HepG2 (cell line): Measurements from ENCODE around the gene SNX22. TPM values are rescaled to one million over a fixed set of nuclear protein-coding genes. Genes with fewer than 3 reads are reported as not detected.

Source experiments
- ATAC-seq: fragments of 200-7000 bp; cut with Tn5 transposase; 3 replicates; pipeline ENCODE4 v1.9.1; 2020; ENCODE audit warnings: mild to moderate bottlenecking, moderate library complexity
- BruUV-seq: library from RNA; stranded (reverse); fragments of 400-500 nt; replicated peaks from 2 replicates; lab custom pipeline; 2021; lab: Mats Ljungman, UMichigan
- CTCF ChIA-PET: fragments of 300-600 bp; formaldehyde crosslinking; extraction: SDS; loops from one replicate; lab custom pipeline; 2021; ENCODE audit warnings: low total read pairs, inconsistent platforms, low intra/inter-chr PET ratio; lab: Yijun Ruan, JAX
- POLR2A ChIA-PET: fragments of 350-600 bp; sonication (Branson Sonifier 250); formaldehyde crosslinking; loops from one replicate; lab custom pipeline; 2020; ENCODE audit warnings: antibody characterized with exemption, inconsistent platforms; lab: Yijun Ruan, JAX
- DNase-seq: peaks from one replicate; pipeline ENCODE4 v3.0.0-alpha.2; 2015; ENCODE audit warnings: low spot score
- FAIRE-seq: peaks from 3 replicates; lab custom pipeline; 2011; peaks lifted over from hg19 to GRCh38; lab: Jason Lieb, UNC
- H2AFZ ChIP-seq: one replicate; pipeline ENCODE4 v1.6.1; 2011; ENCODE audit warnings: low read length, inconsistent platforms
- H3K27ac ChIP-seq: fragments of 300-600 bp; 3 replicates; pipeline ENCODE4 v1.8.0; 2011; ENCODE audit warnings: mixed run types, mild to moderate bottlenecking, mixed read lengths, low read length, inconsistent platforms; ENCODE audit not compliant: insufficient read depth; ENCODE audit errors: extremely low read length
- H3K27me3 ChIP-seq, 2 experiments: fragments of 200-600 bp in 1 of 2; 2 replicates in 1 of 2; 3 replicates in 1 of 2; pipeline versions ENCODE4 v1.6.0 to v1.8.0; 2011; ENCODE audit warnings: low read length in 2 of 2, mild to moderate bottlenecking in 2 of 2, moderate library complexity in 2 of 2, inconsistent platforms in 1 of 2; ENCODE audit not compliant: insufficient read depth in 2 of 2, control insufficient read depth in 1 of 2
- H3K36me3 ChIP-seq, 2 experiments: fragments of 200-600 bp in 1 of 2; replicated peaks in 1 of 2; 2 replicates in 1 of 2; 3 replicates in 1 of 2; pipeline versions ENCODE4 v1.5.1 to v1.8.0; 2011; ENCODE audit warnings: low read length in 2 of 2, inconsistent platforms in 1 of 2; ENCODE audit not compliant: insufficient read depth in 2 of 2, control insufficient read depth in 1 of 2
- H3K4me1 ChIP-seq: 2 replicates; pipeline ENCODE4 v1.5.1; 2012; ENCODE audit warnings: low read length, inconsistent platforms; ENCODE audit not compliant: insufficient read depth
- H3K4me2 ChIP-seq: 2 replicates; pipeline ENCODE4 v1.6.0; 2011; ENCODE audit warnings: low read depth, low read length, inconsistent platforms
- H3K4me3 ChIP-seq, 3 experiments: fragments of 200-600 bp in 1 of 3; sonication (generic), shearing (Covaris generic) in 1 of 3; replicated peaks in 1 of 3; 2 replicates each; pipeline ENCODE4 v1.5.1; 2011 to 2016; ENCODE audit warnings: low read length in 3 of 3, inconsistent platforms in 2 of 3, low read depth in 2 of 3, mild to moderate bottlenecking in 2 of 3, control low read depth in 1 of 3, mixed read lengths in 1 of 3; ENCODE audit not compliant: insufficient read depth in 1 of 3
- H3K79me2 ChIP-seq: one replicate; pipeline ENCODE4 v1.6.1; 2011; ENCODE audit warnings: low read length, inconsistent platforms; ENCODE audit not compliant: insufficient read depth
- H3K9ac ChIP-seq: 2 replicates; pipeline ENCODE4 v1.6.0; 2011; ENCODE audit warnings: mild to moderate bottlenecking, low read depth, low read length, inconsistent platforms; ENCODE audit not compliant: insufficient read depth
- H3K9me3 ChIP-seq: 2 replicates; pipeline ENCODE4 v1.5.1; 2012; ENCODE audit warnings: mild to moderate bottlenecking, low read length
- H4K20me1 ChIP-seq: 2 replicates; pipeline ENCODE4 v1.6.0; 2011; ENCODE audit warnings: inconsistent platforms, mild to moderate bottlenecking, low read length, moderate library complexity; ENCODE audit not compliant: insufficient read depth
- CC2D1A ChIP-seq: sonication (generic); formaldehyde crosslinking; IDR thresholded peaks from 2 replicates; pipeline ENCODE4 v1.8.1; 2023; ENCODE audit warnings: mild to moderate bottlenecking, missing genetic modification reagents
- HNRNPLL ChIP-seq: fragments of 200-400 bp; formaldehyde crosslinking; IDR thresholded peaks from 2 replicates; pipeline ENCODE4 v1.6.1; 2017; ENCODE audit warnings: mild to moderate bottlenecking, low read depth, low read length; ENCODE audit not compliant: poor library complexity, severe bottlenecking
- NCOR1 ChIP-seq: fragments of 200-600 bp; sonication (generic); IDR thresholded peaks from 2 replicates; pipeline ENCODE4 v1.7.0; 2017; ENCODE audit warnings: antibody characterized with exemption, low read length, borderline replicate concordance
- REPIN1 ChIP-seq: sonication (generic); formaldehyde crosslinking; IDR thresholded peaks from 2 replicates; pipeline ENCODE4 v1.8.0; 2022; ENCODE audit warnings: missing genetic modification reagents, low read depth, mild to moderate bottlenecking, borderline replicate concordance
- TP53 ChIP-seq: sonication (generic); formaldehyde crosslinking; conservative IDR thresholded peaks from 2 replicates; pipeline ENCODE4 v1.4.0; 2020; ENCODE audit warnings: missing genetic modification reagents
- ZBTB8A ChIP-seq: sonication (generic); formaldehyde crosslinking; IDR thresholded peaks from 2 replicates; pipeline ENCODE4 v1.4.0; 2020; ENCODE audit warnings: mild to moderate bottlenecking, low read depth, missing genetic modification reagents, borderline replicate concordance
- ZFAT ChIP-seq: sonication (generic); formaldehyde crosslinking; conservative IDR thresholded peaks from 2 replicates; pipeline ENCODE4 v1.8.1; 2023; ENCODE audit warnings: missing genetic modification reagents, inconsistent platforms
- ZNF205 ChIP-seq: IDR thresholded peaks from 2 replicates; pipeline ENCODE4 v1.6.1; 2018; ENCODE audit warnings: missing biosample characterization, missing genetic modification reagents
- ZNF501 ChIP-seq: sonication (generic); formaldehyde crosslinking; IDR thresholded peaks from 2 replicates; pipeline ENCODE4 v1.5.1; 2020; ENCODE audit warnings: mild to moderate bottlenecking, moderate library complexity, missing genetic modification reagents
- ZSCAN12 ChIP-seq: sonication (generic); formaldehyde crosslinking; IDR thresholded peaks from 2 replicates; pipeline ENCODE4 v1.9.0; 2021; ENCODE audit warnings: mild to moderate bottlenecking, missing genetic modification reagents
- WGBS: methylation state at CpG from one replicate; pipeline ENCODE4 v1.1.6; 2017; ENCODE audit warnings: low lambda C conversion rate; 5-methylcytosine and 5-hydroxymethylcytosine counted together
- in situ Hi-C: cut with HindIII; loops from 2 replicates; pipeline ENCODE4 v1.10.0; 2017; ENCODE audit warnings: low pct_unique_long_range_greater_than_20kb; ENCODE audit not compliant: extremely low pct_ligation_motif_present
- intact Hi-C: fragments of 100-400 bp; cut with micrococcal nuclease; formaldehyde crosslinking; loops from one replicate; pipeline ENCODE4 v1.10.0; 2022; ENCODE audit not compliant: unreplicated experiment
- polyA plus RNA-seq, 8 experiments: library from polyadenylated mRNA; depleted of rRNA in 3 of 8; stranded (reverse) in 7 of 8; unstranded in 1 of 8; fragments of >200 nt; fragmentation: Illumina TruSeq in 4 of 8; extraction: Trizol in 4 of 8; gene quantifications; 2 replicates each; pipeline versions ENCODE4 v1.2.1 to v1.2.3, GENCODE V29; 2011 to 2016; ENCODE audit warnings: low read depth in 4 of 8, missing spikeins in 1 of 8, mixed read lengths in 1 of 8; ENCODE audit not compliant: insufficient read depth in 1 of 8
- total RNA-seq, 5 experiments: library from RNA; depleted of rRNA; stranded (reverse); fragments of >200 nt; fragmentation: Illumina TruSeq; extraction: Trizol; gene quantifications; 2 replicates each; pipeline ENCODE4 v1.2.3, GENCODE V29; 2016; ENCODE audit warnings: low read depth in 1 of 5
- TF ChIP-seq, protein P1 (sequence below): IDR thresholded peaks from 2 replicates; pipeline ENCODE4 v1.6.1; 2016; ENCODE audit warnings: low read depth
- TF ChIP-seq, protein P2 (sequence below): sonication (generic); formaldehyde crosslinking; IDR thresholded peaks from 2 replicates; pipeline ENCODE4 v1.4.0; 2020; ENCODE audit warnings: mild to moderate bottlenecking, missing genetic modification reagents, borderline replicate concordance
- TF ChIP-seq, protein P3 (sequence below): sonication (generic); formaldehyde crosslinking; IDR thresholded peaks from 2 replicates; pipeline ENCODE4 v1.4.0; 2020; ENCODE audit warnings: missing genetic modification reagents

Gene SNX22
- total and polyA plus RNA-seq, 2 of the 13 experiments (the other 11 are each of a cell fraction or from before 2014, with no cell fraction given): 2.3 to 5.5 TPM

DNA sequence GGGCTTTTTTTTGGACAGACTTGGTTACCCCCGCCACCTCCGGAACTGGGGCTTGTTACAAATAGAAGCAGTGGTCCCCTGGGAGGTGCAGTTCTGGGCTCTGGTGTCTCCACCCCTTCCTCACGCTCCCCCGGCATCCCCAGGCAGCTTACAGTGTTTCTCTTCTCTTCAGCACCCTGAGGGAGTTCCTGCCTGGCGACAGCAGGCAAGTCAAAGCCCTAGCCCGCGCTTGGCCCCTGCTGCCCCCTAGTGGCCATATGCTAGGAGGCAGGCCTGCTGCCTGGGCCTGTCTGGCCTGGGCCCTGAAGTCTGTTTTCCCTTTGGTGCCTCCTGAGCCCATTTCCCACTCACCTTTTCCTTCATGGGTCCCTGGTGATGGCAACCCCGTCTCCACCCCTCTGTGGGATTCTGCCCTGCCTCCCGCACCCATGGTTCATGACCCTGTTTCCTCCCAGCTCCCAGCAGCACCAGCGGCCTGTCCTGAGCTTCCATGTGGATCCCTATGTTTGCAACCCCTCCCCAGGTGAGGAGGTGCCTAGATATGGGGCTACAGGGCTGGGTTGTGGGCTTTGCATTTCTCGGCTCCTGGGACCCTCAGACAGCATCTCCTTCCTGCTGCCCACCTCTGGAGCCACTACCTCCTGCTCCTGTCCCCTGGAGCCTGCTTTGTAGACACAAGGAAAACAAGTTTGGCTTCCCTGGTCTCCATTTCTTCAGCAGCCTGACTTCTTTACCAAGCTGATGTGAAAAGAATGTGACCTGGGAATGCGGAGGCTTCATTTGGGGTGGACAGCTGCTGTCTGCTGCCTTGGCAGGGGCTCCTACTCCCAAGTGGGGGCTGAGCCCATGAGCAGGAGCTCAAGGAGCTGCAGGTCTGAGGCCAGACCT, 2.2 kb downstream of the SNX22 start:
- H2AFZ ChIP-seq: no peak overlapping the region
- no TSS peak for BruUV-seq
- peaks cover 33% of the 10 kb centered on the region for H4K20me1 ChIP-seq
- DNase-seq (peak; percentile 77), FAIRE-seq (peak; percentile 42), ATAC-seq (peak; percentile 73)
- POLR2A ChIA-PET: interaction anchor here (2.0 to 4.1 kb wide), 3 partner anchors 9 to 82 kb away, joined by 7 to 52 read pairs (median 14); partner anchors contain the start of genes CIAO2A and PPIB
- intact Hi-C loops: loop anchor here (2.0 kb wide), 1 partner anchor 57 kb away; no protein-coding TSS in a partner anchor
- no peak overlapping the region for H3K9ac ChIP-seq
- peak overlapping the region; percentile 21 for H3K4me2 ChIP-seq
- peaks cover 3% of the 10 kb centered on the region for H3K79me2 ChIP-seq
- WGBS: 35% methylated on average over 11 of the region's 12 CpGs
- peaks cover 43% of the 10 kb centered on the region for H3K4me1 ChIP-seq
- H3K36me3 ChIP-seq: peaks cover 23 to 31% of the 10 kb centered on the region in 2 experiments
- no peak overlapping the region for H3K4me3 ChIP-seq
- no peaks in the 10 kb centered on the region for H3K27me3 ChIP-seq
- CTCF ChIA-PET: interaction anchor here (0.7 kb wide), 1 partner anchor 58 kb away, joined by 4 read pairs; the partner anchor contains the start of gene SNX1
- in situ Hi-C loops: loop anchor here (5.0 kb wide), 1 partner anchor 56 kb away; the partner anchor contains the start of gene SNX1
- peak overlapping the region; percentile 35 for H3K27ac ChIP-seq
- no peaks in the 10 kb centered on the region for H3K9me3 ChIP-seq
- TF ChIP-seq ZNF501 (CRISPR knock-in tag) (peak; percentile 77), HNRNPLL (peak; percentile 27), ZBTB8A (CRISPR knock-in tag) (no peak), REPIN1 (CRISPR knock-in tag) (peak; percentile 61; the same call in 1 of the 2 replicates), TP53 (CRISPR knock-in tag) (no peak), ZNF205 (CRISPR knock-in tag) (peak; percentile 11; the same call in 1 of the 2 replicates), ZFAT (CRISPR knock-in tag) (no peak), NCOR1 (no peak), ZSCAN12 (no peak), CC2D1A (0 out of 2 replicates have a peak, but pooled peaks have one; percentile 65)
- TF ChIP-seq, protein P1, sequence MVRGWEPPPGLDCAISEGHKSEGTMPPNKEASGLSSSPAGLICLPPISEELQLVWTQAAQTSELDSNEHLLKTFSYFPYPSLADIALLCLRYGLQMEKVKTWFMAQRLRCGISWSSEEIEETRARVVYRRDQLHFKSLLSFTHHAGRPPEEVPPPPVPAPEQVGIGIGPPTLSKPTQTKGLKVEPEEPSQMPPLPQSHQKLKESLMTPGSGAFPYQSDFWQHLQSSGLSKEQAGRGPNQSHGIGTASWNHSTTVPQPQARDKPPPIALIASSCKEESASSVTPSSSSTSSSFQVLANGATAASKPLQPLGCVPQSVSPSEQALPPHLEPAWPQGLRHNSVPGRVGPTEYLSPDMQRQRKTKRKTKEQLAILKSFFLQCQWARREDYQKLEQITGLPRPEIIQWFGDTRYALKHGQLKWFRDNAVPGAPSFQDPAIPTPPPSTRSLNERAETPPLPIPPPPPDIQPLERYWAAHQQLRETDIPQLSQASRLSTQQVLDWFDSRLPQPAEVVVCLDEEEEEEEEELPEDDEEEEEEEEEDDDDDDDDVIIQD (CRISPR knock-in tag): no peak
- TF ChIP-seq, protein P2, sequence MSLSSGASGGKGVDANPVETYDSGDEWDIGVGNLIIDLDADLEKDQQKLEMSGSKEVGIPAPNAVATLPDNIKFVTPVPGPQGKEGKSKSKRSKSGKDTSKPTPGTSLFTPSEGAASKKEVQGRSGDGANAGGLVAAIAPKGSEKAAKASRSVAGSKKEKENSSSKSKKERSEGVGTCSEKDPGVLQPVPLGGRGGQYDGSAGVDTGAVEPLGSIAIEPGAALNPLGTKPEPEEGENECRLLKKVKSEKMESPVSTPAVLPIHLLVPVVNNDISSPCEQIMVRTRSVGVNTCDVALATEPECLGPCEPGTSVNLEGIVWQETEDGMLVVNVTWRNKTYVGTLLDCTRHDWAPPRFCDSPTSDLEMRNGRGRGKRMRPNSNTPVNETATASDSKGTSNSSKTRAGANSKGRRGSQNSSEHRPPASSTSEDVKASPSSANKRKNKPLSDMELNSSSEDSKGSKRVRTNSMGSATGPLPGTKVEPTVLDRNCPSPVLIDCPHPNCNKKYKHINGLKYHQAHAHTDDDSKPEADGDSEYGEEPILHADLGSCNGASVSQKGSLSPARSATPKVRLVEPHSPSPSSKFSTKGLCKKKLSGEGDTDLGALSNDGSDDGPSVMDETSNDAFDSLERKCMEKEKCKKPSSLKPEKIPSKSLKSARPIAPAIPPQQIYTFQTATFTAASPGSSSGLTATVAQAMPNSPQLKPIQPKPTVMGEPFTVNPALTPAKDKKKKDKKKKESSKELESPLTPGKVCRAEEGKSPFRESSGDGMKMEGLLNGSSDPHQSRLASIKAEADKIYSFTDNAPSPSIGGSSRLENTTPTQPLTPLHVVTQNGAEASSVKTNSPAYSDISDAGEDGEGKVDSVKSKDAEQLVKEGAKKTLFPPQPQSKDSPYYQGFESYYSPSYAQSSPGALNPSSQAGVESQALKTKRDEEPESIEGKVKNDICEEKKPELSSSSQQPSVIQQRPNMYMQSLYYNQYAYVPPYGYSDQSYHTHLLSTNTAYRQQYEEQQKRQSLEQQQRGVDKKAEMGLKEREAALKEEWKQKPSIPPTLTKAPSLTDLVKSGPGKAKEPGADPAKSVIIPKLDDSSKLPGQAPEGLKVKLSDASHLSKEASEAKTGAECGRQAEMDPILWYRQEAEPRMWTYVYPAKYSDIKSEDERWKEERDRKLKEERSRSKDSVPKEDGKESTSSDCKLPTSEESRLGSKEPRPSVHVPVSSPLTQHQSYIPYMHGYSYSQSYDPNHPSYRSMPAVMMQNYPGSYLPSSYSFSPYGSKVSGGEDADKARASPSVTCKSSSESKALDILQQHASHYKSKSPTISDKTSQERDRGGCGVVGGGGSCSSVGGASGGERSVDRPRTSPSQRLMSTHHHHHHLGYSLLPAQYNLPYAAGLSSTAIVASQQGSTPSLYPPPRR (CRISPR knock-in tag): no peak
- TF ChIP-seq, protein P3, sequence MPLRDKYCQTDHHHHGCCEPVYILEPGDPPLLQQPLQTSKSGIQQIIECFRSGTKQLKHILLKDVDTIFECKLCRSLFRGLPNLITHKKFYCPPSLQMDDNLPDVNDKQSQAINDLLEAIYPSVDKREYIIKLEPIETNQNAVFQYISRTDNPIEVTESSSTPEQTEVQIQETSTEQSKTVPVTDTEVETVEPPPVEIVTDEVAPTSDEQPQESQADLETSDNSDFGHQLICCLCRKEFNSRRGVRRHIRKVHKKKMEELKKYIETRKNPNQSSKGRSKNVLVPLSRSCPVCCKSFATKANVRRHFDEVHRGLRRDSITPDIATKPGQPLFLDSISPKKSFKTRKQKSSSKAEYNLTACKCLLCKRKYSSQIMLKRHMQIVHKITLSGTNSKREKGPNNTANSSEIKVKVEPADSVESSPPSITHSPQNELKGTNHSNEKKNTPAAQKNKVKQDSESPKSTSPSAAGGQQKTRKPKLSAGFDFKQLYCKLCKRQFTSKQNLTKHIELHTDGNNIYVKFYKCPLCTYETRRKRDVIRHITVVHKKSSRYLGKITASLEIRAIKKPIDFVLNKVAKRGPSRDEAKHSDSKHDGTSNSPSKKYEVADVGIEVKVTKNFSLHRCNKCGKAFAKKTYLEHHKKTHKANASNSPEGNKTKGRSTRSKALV (CRISPR knock-in tag): no peak
